Mesendoderm (in vitro differentiated cells): Measurements from ENCODE around the gene KIRREL2.
A peak's percentile ranks its signal among the peaks of the same experiment; 100 is the strongest.

Source experiments
- DNase-seq: peaks from one replicate; pipeline ENCODE4 v3.0.0; 2013
- H2AK5ac ChIP-seq: 2 replicates; pipeline ENCODE4 v1.6.1; 2013; ENCODE audit warnings: low read length, inconsistent platforms
- H2BK120ac ChIP-seq: 2 replicates; pipeline ENCODE4 v1.6.1; 2013; ENCODE audit warnings: low read depth, mild to moderate bottlenecking, low read length, moderate library complexity, mixed read lengths
- H2BK15ac ChIP-seq: replicated peaks from 2 replicates; pipeline ENCODE4 v1.6.1; 2013; ENCODE audit warnings: low read depth, mild to moderate bottlenecking, moderate library complexity
- H2BK5ac ChIP-seq: 2 replicates; pipeline ENCODE4 v1.6.1; 2013; ENCODE audit warnings: low read length, inconsistent platforms
- H3K18ac ChIP-seq: 2 replicates; pipeline ENCODE4 v1.6.1; 2013; ENCODE audit warnings: mild to moderate bottlenecking, low read length, mixed read lengths
- H3K23ac ChIP-seq: one replicate; pipeline ENCODE4 v1.6.1; 2013; ENCODE audit warnings: low read length
- H3K27ac ChIP-seq: 2 replicates; pipeline ENCODE4 v1.5.1; 2013; ENCODE audit warnings: low read depth, mild to moderate bottlenecking, inconsistent platforms, low read length, moderate library complexity
- H3K27me3 ChIP-seq: 2 replicates; pipeline ENCODE4 v1.6.1; 2013; ENCODE audit warnings: low read length, control low read depth, mild to moderate bottlenecking, inconsistent platforms; ENCODE audit not compliant: insufficient read depth, poor library complexity
- H3K36me3 ChIP-seq: 2 replicates; pipeline ENCODE4 v1.6.1; 2013; ENCODE audit warnings: low read length, inconsistent platforms; ENCODE audit not compliant: control insufficient read depth, insufficient read depth
- H3K4ac ChIP-seq: one replicate; pipeline ENCODE4 v1.6.1; 2013; ENCODE audit warnings: low read depth, mild to moderate bottlenecking, low read length, moderate library complexity
- H3K4me1 ChIP-seq: 2 replicates; pipeline ENCODE4 v1.6.1; 2013; ENCODE audit warnings: low read depth, low read length, inconsistent platforms; ENCODE audit not compliant: control insufficient read depth
- H3K4me2 ChIP-seq: 2 replicates; pipeline ENCODE4 v1.6.1; 2013; ENCODE audit warnings: low read length
- H3K4me3 ChIP-seq: 2 replicates; pipeline ENCODE4 v1.5.1; 2013; ENCODE audit warnings: mild to moderate bottlenecking, low read length
- H3K56ac ChIP-seq: one replicate; pipeline ENCODE4 v1.6.1; 2013; ENCODE audit warnings: low read length
- H3K79me1 ChIP-seq: 2 replicates; pipeline ENCODE4 v1.6.1; 2013; ENCODE audit warnings: low read length, inconsistent platforms
- H3K79me2 ChIP-seq: 2 replicates; pipeline ENCODE4 v1.6.1; 2013; ENCODE audit warnings: mild to moderate bottlenecking, low read length; ENCODE audit not compliant: control insufficient read depth, insufficient read depth
- H3K9ac ChIP-seq: 2 replicates; pipeline ENCODE4 v1.6.1; 2013; ENCODE audit warnings: low read length, inconsistent platforms
- H4K5ac ChIP-seq: one replicate; pipeline ENCODE4 v1.6.1; 2013; ENCODE audit warnings: low read length
- H4K8ac ChIP-seq: one replicate; pipeline ENCODE4 v1.6.1; 2013; ENCODE audit warnings: low read depth, mild to moderate bottlenecking, control low read depth, low read length, moderate library complexity
- WGBS: extraction: QIAGEN DNeasy Blood & Tissue Kit; methylation state at CpG from one replicate; pipeline ENCODE4 v1.1.7; 2013; ENCODE audit warnings: low lambda C conversion rate, missing lambda C conversion rate; ENCODE audit not compliant: insufficient coverage; ENCODE audit errors: extremely low coverage; 5-methylcytosine and 5-hydroxymethylcytosine counted together

The KIRREL2 gene

DNA sequence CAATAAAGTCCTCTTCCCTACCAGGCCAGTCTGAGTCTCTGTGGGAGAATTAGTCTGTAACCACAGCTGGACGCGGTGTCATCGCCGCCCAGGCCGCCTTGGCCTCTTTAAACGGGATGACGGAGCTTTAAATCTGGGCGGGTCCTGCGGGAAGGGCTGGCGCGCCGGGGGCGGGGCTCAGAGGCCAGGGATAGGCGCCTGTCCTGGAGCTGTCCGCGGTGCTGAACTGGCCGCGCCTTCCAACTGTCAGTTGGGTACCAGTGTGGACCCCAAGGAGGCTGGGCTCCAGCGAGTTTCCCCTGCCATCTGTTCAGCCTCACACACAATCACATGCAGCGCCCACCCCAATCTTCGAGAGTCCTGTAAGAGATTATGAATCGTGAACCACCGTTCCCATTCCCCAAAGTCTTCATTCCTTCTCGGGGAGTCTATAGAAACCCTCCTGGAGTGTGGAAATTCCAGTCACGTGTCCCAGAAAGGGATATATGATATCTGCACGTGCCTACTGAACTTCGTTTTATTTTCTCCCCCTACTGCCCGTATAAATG is 23.1 kb downstream of the KIRREL2 start:
- H3K27ac ChIP-seq = no peak overlapping the region
- H2BK15ac ChIP-seq = no peak overlapping the region
- no peak overlapping the region for H3K4ac ChIP-seq
- no peak overlapping the region for H2BK5ac ChIP-seq
- no peak overlapping the region for H3K23ac ChIP-seq
- no peaks in the 10 kb centered on the region for H3K27me3 ChIP-seq
- no peak overlapping the region for H3K56ac ChIP-seq
- DNase-seq = peak; percentile 93
- H4K8ac ChIP-seq = no peak overlapping the region
- no peak overlapping the region for H4K5ac ChIP-seq
- no peak overlapping the region for H3K4me3 ChIP-seq
- no peak overlapping the region for H3K9ac ChIP-seq
- H3K4me1 ChIP-seq = no peaks in the 10 kb centered on the region
- H2AK5ac ChIP-seq = no peak overlapping the region
- H3K79me1 ChIP-seq = no peaks in the 10 kb centered on the region
- no peaks in the 10 kb centered on the region for H3K36me3 ChIP-seq
- WGBS = no CpG with 5 or more reads among the region's 28 CpGs
- H3K79me2 ChIP-seq = no peaks in the 10 kb centered on the region
- no peak overlapping the region for H2BK120ac ChIP-seq
- no peak overlapping the region for H3K4me2 ChIP-seq
- H3K18ac ChIP-seq = no peak overlapping the region

DNA sequence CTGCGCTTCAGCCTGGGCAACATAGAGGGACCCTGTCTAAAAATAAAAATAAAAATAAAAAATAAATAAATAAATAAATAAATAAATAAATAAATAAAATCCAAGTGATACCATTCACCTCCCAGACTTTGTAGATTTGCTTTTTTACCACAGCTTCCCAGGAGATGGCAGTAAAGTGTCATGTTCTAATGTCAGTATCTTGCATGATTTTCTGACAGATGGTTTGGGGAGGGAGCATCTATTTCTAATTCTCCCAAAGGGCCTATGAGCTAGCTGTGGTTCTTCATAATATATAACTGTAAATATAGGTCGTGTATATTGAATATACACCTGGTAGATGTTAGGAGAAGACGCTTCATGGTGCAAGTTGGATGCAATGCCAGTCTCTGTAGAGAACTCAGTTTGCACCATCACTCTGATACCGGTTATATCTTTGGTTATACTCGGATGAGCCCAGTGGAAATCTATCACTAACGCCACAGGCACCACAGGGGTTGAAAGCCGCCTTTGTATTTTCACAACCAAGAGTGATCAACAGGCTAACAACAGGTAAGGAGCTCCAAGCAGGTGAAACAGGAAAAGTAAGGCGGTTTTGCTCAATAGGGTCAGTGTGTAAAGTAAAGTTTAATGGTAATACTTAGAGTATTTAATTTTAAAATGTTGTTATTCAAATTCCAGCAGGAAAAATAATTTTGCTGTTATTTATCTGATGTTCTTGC is 25.6 kb downstream of the KIRREL2 start:
- H3K23ac ChIP-seq = no peak overlapping the region
- H3K27me3 ChIP-seq = no peaks in the 10 kb centered on the region
- H3K4ac ChIP-seq = no peak overlapping the region
- no peak overlapping the region for H3K18ac ChIP-seq
- H2BK15ac ChIP-seq = no peak overlapping the region
- no peaks in the 10 kb centered on the region for H3K4me1 ChIP-seq
- no peaks in the 10 kb centered on the region for H3K79me1 ChIP-seq
- H2AK5ac ChIP-seq = no peak overlapping the region
- H3K79me2 ChIP-seq = no peaks in the 10 kb centered on the region
- H3K36me3 ChIP-seq = no peaks in the 10 kb centered on the region
- H3K4me2 ChIP-seq = no peak overlapping the region
- no CpG with 5 or more reads among the region's 8 CpGs for WGBS
- H3K27ac ChIP-seq = no peak overlapping the region
- no peak overlapping the region for H3K56ac ChIP-seq
- H2BK5ac ChIP-seq = no peak overlapping the region
- H4K5ac ChIP-seq = no peak overlapping the region
- no peak overlapping the region for H3K9ac ChIP-seq
- H4K8ac ChIP-seq = no peak overlapping the region
- peak; percentile 74 for DNase-seq
- H2BK120ac ChIP-seq = no peak overlapping the region
- H3K4me3 ChIP-seq = no peak overlapping the region

DNA sequence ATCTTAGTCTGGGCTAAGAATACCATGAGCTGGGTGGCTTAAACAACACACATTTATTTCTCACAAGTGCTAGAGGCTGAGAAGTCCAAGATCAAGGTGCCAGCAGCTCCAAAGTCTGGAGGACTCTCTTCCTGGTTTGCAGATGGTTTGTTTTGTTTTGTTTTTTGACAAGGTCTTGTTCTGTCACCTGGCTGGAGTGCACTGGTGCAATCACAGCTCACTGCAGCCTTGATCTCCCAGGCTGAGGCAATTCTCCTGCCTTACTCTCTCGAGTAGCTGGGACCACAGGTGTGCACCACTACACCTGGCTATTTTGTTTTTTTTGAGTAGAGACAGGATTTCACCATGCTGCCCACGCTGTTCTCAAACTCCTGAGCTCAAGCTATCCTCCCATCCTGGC is 27.2 kb downstream of the KIRREL2 start:
- H2BK120ac ChIP-seq = no peak overlapping the region
- no peak overlapping the region for H3K4ac ChIP-seq
- no peaks in the 10 kb centered on the region for H3K4me1 ChIP-seq
- WGBS = no CpG with 5 or more reads among the region's 2 CpGs
- no peak for DNase-seq
- H3K36me3 ChIP-seq = peaks cover 6% of the 10 kb centered on the region
- no peak overlapping the region for H2BK15ac ChIP-seq
- no peaks in the 10 kb centered on the region for H3K27me3 ChIP-seq
- H3K56ac ChIP-seq = no peak overlapping the region
- no peak overlapping the region for H3K23ac ChIP-seq
- no peak overlapping the region for H3K27ac ChIP-seq
- H3K4me3 ChIP-seq = no peak overlapping the region
- no peak overlapping the region for H3K18ac ChIP-seq
- no peak overlapping the region for H4K8ac ChIP-seq
- H2BK5ac ChIP-seq = no peak overlapping the region
- no peak overlapping the region for H3K4me2 ChIP-seq
- H3K79me1 ChIP-seq = no peaks in the 10 kb centered on the region
- no peak overlapping the region for H2AK5ac ChIP-seq
- no peak overlapping the region for H3K9ac ChIP-seq
- no peaks in the 10 kb centered on the region for H3K79me2 ChIP-seq
- H4K5ac ChIP-seq = no peak overlapping the region

- WGBS = no CpG with 5 or more reads among the region's 6 CpGs
- Histone ChIP-seq H2BK5ac (no peak overlapping the region), H3K18ac (no peak overlapping the region), H3K4me2 (no peak overlapping the region), H3K27me3 (no peaks in the 10 kb centered on the region), H3K4me3 (no peak overlapping the region), H3K9ac (no peak overlapping the region), H3K4me1 (no peaks in the 10 kb centered on the region), H3K23ac (no peak overlapping the region), H2BK15ac (no peak overlapping the region), H4K5ac (no peak overlapping the region), H2AK5ac (no peak overlapping the region), H3K79me1 (no peaks in the 10 kb centered on the region), H3K56ac (no peak overlapping the region), H3K36me3 (peaks cover 10% of the 10 kb centered on the region), H3K79me2 (no peaks in the 10 kb centered on the region), H2BK120ac (no peak overlapping the region), H4K8ac (no peak overlapping the region), H3K4ac (no peak overlapping the region), H3K27ac (no peak overlapping the region)
- no peak for DNase-seq
Observed at GRCh38 chr19:35885225-35885738, 28.6 kb downstream of the KIRREL2 start.

GRCh38 chr19:35885904-35886303 is 29.2 kb downstream of the KIRREL2 start:
- no peaks in the 10 kb centered on the region for H3K27me3 ChIP-seq
- no peak for DNase-seq
- no peak overlapping the region for H2BK15ac ChIP-seq
- H3K18ac ChIP-seq = no peak overlapping the region
- H3K9ac ChIP-seq = no peak overlapping the region
- no peak overlapping the region for H3K27ac ChIP-seq
- no peaks in the 10 kb centered on the region for H3K4me1 ChIP-seq
- no peak overlapping the region for H4K5ac ChIP-seq
- no peak overlapping the region for H2BK120ac ChIP-seq
- H3K4me3 ChIP-seq = no peak overlapping the region
- H4K8ac ChIP-seq = no peak overlapping the region
- no peaks in the 10 kb centered on the region for H3K79me2 ChIP-seq
- WGBS = no CpG with 5 or more reads among the region's 8 CpGs
- no peak overlapping the region for H2AK5ac ChIP-seq
- H3K4me2 ChIP-seq = no peak overlapping the region
- H3K4ac ChIP-seq = no peak overlapping the region
- H3K23ac ChIP-seq = no peak overlapping the region
- no peak overlapping the region for H2BK5ac ChIP-seq
- no peaks in the 10 kb centered on the region for H3K79me1 ChIP-seq
- no peak overlapping the region for H3K56ac ChIP-seq
- peaks cover 10% of the 10 kb centered on the region for H3K36me3 ChIP-seq
